Type B pancreatic cell (in vitro differentiated cells): ENCODE data around the gene OR9A4. TPM values are rescaled to one million over a fixed set of nuclear protein-coding genes. Genes with fewer than 3 reads are reported as not detected.

Experiments used
- DNase-seq: peaks from one replicate; pipeline ENCODE4 v3.0.0; 2021; ENCODE audit warnings: mixed read lengths; ENCODE audit not compliant: unreplicated experiment; ENCODE audit errors: extremely low spot score
- H3K27ac Mint-ChIP-seq: 2 replicates; pipeline ENCODE4 v1.8.0; 2021; ENCODE audit warnings: mild to moderate bottlenecking, mixed read lengths
- H3K27me3 Mint-ChIP-seq: 2 replicates; pipeline ENCODE4 v1.8.0; 2021; ENCODE audit warnings: mixed read lengths
- H3K36me3 Mint-ChIP-seq: 2 replicates; pipeline ENCODE4 v1.8.0; 2021; ENCODE audit warnings: mixed read lengths
- H3K4me1 Mint-ChIP-seq: one replicate; pipeline ENCODE4 v1.8.0; 2021; ENCODE audit warnings: mixed read lengths; ENCODE audit not compliant: unreplicated experiment
- H3K4me3 Mint-ChIP-seq: 2 replicates; pipeline ENCODE4 v1.8.0; 2021; ENCODE audit warnings: mild to moderate bottlenecking, mixed read lengths
- H3K9me3 Mint-ChIP-seq: 2 replicates; pipeline ENCODE4 v1.8.0; 2021; ENCODE audit warnings: mixed read lengths
- CTCF ChIP-seq: fragments of 200-600 bp; sonication (generic); conservative IDR thresholded peaks from 2 replicates; pipeline ENCODE4 v1.5.0; 2021; ENCODE audit warnings: antibody characterized with exemption, mild to moderate bottlenecking
- total RNA-seq: library from RNA; stranded (reverse); gene quantifications from 2 replicates; pipeline ENCODE4 v1.2.1, GENCODE V29; 2021; ENCODE audit warnings: low replicate concordance

OR9A4 gene
- total RNA-seq, 1 donor from 2014 or later: not detected

GRCh38 chr7:141928146-141928844 is 12.1 kb downstream of the OR9A4 start:
- H3K4me3 Mint-ChIP-seq: no peak overlapping the region
- no peak for DNase-seq
- no peaks in the 10 kb centered on the region for H3K4me1 Mint-ChIP-seq
- no peak overlapping the region for H3K27ac Mint-ChIP-seq
- H3K36me3 Mint-ChIP-seq: no peaks in the 10 kb centered on the region
- no peaks in the 10 kb centered on the region for H3K9me3 Mint-ChIP-seq
- peaks cover 3% of the 10 kb centered on the region for H3K27me3 Mint-ChIP-seq
- TF ChIP-seq CTCF: no peak

- Mint-ChIP-seq H3K4me1 (no peaks in the 10 kb centered on the region), H3K36me3 (no peaks in the 10 kb centered on the region), H3K27ac (no peak overlapping the region), H3K27me3 (peaks cover 3% of the 10 kb centered on the region), H3K9me3 (no peaks in the 10 kb centered on the region), H3K4me3 (no peak overlapping the region)
- no peak for DNase-seq
- TF ChIP-seq CTCF: no peak
These were observed 12.6 kb downstream of the OR9A4 start for GRCh38 chr7:141928845-141929195.

GRCh38 chr7:141930211-141930610 is 14.0 kb downstream of the OR9A4 start:
- Mint-ChIP-seq H3K4me3 (no peak overlapping the region), H3K9me3 (no peaks in the 10 kb centered on the region), H3K4me1 (no peaks in the 10 kb centered on the region), H3K27ac (no peak overlapping the region), H3K36me3 (no peaks in the 10 kb centered on the region), H3K27me3 (peaks cover 3% of the 10 kb centered on the region)
- TF ChIP-seq CTCF: no peak
- DNase-seq: no peak

- Mint-ChIP-seq H3K27ac (no peak overlapping the region), H3K36me3 (no peaks in the 10 kb centered on the region), H3K9me3 (peaks cover 8% of the 10 kb centered on the region), H3K4me1 (no peaks in the 10 kb centered on the region), H3K27me3 (no peaks in the 10 kb centered on the region), H3K4me3 (no peak overlapping the region)
- DNase-seq: no peak
- no peak for TF ChIP-seq CTCF
These were observed 24.9 kb downstream of the OR9A4 start for GRCh38 chr7:141941075-141941474.

GRCh38 chr7:141943846-141944245 is 27.6 kb downstream of the OR9A4 start:
- no peaks in the 10 kb centered on the region for H3K27me3 Mint-ChIP-seq
- H3K9me3 Mint-ChIP-seq: peaks cover 8% of the 10 kb centered on the region
- no peak overlapping the region for H3K27ac Mint-ChIP-seq
- no peak for DNase-seq
- TF ChIP-seq CTCF: no peak
- no peak overlapping the region for H3K4me3 Mint-ChIP-seq
- H3K36me3 Mint-ChIP-seq: no peaks in the 10 kb centered on the region
- no peaks in the 10 kb centered on the region for H3K4me1 Mint-ChIP-seq

GRCh38 chr7:141944811-141945210 is 28.6 kb downstream of the OR9A4 start:
- Mint-ChIP-seq H3K9me3 (peaks cover 8% of the 10 kb centered on the region), H3K27me3 (no peaks in the 10 kb centered on the region), H3K4me3 (no peak overlapping the region), H3K4me1 (no peaks in the 10 kb centered on the region), H3K36me3 (no peaks in the 10 kb centered on the region), H3K27ac (no peak overlapping the region)
- DNase-seq: no peak
- no peak for TF ChIP-seq CTCF
